Inferior parietal cortex (tissue), 1 donor: ENCODE results near the gene ATG4B.
"Not testable (repeated sequence)": the region's sequence is repeated elsewhere in the genome, so short reads cannot be mapped to it uniquely, and the experiment has no call there.

Source experiments
- DNase-seq: peaks from one replicate; pipeline ENCODE4 v3.0.0-alpha.2; 2016; ENCODE audit errors: extremely low spot score

ATG4B gene

GRCh38 chr2:241639385-241639784, 1.9 kb downstream of the ATG4B start:
- DNase-seq: no peak

- DNase-seq: no peak
Measured at GRCh38 chr2:241640165-241640795, 2.8 kb downstream of the ATG4B start.

GRCh38 chr2:241641631-241642030, 4.1 kb downstream of the ATG4B start:
- DNase-seq: no peak

- DNase-seq: no peak
Measured at GRCh38 chr2:241645056-241645914, 7.8 kb downstream of the ATG4B start.

- no peak for DNase-seq
Measured at GRCh38 chr2:241645915-241646645, 8.6 kb downstream of the ATG4B start.

GRCh38 chr2:241648453-241648852, 11.0 kb downstream of the ATG4B start:
- DNase-seq: no peak

GRCh38 chr2:241649404-241649803, 11.9 kb downstream of the ATG4B start:
- no peak for DNase-seq

GRCh38 chr2:241649927-241650326, 12.4 kb downstream of the ATG4B start:
- no peak for DNase-seq

GRCh38 chr2:241652142-241652541, 14.6 kb downstream of the ATG4B start:
- no peak for DNase-seq

- no peak for DNase-seq
Measured at GRCh38 chr2:241652722-241653121, 15.2 kb downstream of the ATG4B start.

GRCh38 chr2:241653210-241653750, 15.8 kb downstream of the ATG4B start:
- no peak for DNase-seq

GRCh38 chr2:241654551-241654950, 17.1 kb downstream of the ATG4B start:
- no peak for DNase-seq

- no peak for DNase-seq
Measured at GRCh38 chr2:241655516-241656189, 18.2 kb downstream of the ATG4B start.

- DNase-seq: no peak
Measured at GRCh38 chr2:241656190-241656741, 18.8 kb downstream of the ATG4B start.

GRCh38 chr2:241657786-241658254, 20.3 kb downstream of the ATG4B start:
- no peak for DNase-seq

- DNase-seq: no peak
Measured at GRCh38 chr2:241658296-241658695, 20.8 kb downstream of the ATG4B start.

GRCh38 chr2:241659150-241659739, 21.8 kb downstream of the ATG4B start:
- DNase-seq: peak; percentile 83

GRCh38 chr2:241660593-241661213, 23.2 kb downstream of the ATG4B start:
- no peak for DNase-seq

GRCh38 chr2:241662731-241663130, 25.2 kb downstream of the ATG4B start:
- not testable (repeated sequence) for DNase-seq

- no peak for DNase-seq
Measured at GRCh38 chr2:241665731-241666440, 28.4 kb downstream of the ATG4B start.
